Measurements from ENCODE around the gene AHDC1. TPM values are rescaled to one million over a fixed set of nuclear protein-coding genes. Genes with fewer than 3 reads are reported as not detected.

Gene AHDC1
- total and polyA plus RNA-seq, 2 of the 13 experiments (the other 11 are each of a cell fraction or from before 2014, with no cell fraction given), result 1.0 to 2.7 TPM

DNA sequence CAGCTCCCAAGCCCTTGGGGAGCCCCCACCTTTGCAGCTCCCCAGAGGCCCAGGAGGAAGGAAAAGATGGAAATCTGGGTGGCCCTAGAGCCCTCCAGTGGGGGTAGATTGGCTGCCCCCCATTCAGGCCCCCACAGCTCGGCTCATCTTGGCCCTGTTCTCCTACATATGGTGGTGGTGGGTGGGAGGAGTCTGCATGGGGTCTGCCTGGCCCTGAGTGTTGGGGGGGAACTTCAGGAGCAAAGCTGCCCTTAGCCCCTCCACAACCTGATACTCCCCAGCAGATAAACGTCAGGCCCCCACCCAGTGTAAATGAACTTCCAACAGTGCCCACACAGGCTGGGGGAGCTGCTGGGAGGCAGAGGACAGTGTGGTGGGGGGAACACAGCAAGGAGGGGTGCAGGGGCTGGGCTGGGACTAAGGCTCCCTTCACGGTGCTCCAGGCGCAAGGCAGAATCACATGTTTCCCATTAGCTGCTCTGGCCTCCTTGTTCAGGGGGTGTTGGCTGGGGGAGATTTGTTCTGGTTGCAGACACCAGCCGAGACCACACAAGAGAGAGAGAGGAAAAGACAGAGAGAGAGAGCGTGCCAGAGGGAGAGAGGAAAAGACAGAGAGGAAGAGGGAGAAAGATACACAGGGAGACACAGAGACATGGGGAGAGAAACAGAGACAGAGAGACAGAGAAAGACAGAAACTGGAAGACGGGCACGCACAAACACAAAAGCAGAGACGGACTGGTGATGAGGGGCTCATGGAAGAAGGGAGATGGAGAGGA, 42.6 kb downstream of the AHDC1 start:
- no peak overlapping the region for H3K4me3 ChIP-seq (replicated peaks in 1 of 3; ENCODE audit: insufficient read depth in 1 of 3, low read depth in 2 of 3, low read length in 3 of 3)
- peaks cover 11% of the 10 kb centered on the region for H3K79me2 ChIP-seq (ENCODE audit: insufficient read depth, low read length)
- in situ Hi-C loops (cut with HindIII; ENCODE audit: extremely low pct_ligation_motif_present, low pct_unique_long_range_greater_than_20kb), result no loop called here

DNA sequence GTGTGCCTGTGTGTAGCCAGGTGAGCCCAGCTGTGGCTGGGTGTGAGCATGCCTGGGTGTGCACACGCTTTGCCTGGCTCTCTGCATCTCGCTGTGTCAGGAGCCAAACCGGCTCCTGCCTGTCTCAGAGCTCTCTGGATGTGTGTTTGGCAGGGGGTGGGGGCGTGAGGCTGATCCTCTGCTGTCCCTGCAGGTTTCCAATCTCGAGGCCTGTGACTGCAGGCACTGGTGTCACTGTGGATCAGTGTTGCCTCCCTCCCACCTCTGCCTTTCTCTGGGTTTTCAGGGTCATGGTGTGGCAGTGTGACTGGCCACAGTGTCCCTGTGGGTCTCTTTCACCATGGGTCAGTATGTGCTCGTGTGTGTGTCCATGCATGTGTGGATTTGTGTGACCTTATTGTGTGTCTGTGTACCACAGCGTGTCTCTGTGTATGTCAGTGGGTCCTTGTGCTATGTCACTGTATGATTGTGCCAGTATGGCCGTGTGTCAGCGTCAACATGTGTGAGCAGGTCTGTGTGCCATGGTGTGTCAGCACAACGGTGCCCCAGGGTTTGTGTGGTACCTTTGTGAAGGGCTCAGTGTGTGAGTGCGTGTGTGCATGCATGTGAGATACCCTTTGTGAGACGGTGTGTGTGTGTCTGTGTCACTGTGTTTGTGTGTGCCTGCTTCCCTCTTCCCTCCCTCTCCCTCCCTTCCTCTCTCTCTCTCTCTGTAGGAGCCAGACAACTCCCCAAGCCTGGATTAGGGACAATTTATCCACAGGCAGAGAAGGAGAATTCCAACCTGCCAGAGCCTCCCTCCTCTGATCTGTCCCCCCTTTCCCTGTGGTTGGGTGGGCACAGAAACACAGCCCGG, 43.4 kb downstream of the AHDC1 start:
- Histone ChIP-seq H3K79me2 (ENCODE audit: insufficient read depth, low read length) (peaks cover 11% of the 10 kb centered on the region), H3K4me2 (ENCODE audit: low read depth, low read length) (no peak overlapping the region), H3K36me3 (replicated peaks in 1 of 2; ENCODE audit: control insufficient read depth in 1 of 2, insufficient read depth in 2 of 2, low read length in 2 of 2) (peaks cover 1 to 5% of the 10 kb centered on the region in 2 experiments; a peak in 1 of 5 replicates), H3K27ac (ENCODE audit: extremely low read length, insufficient read depth, low read length) (no peak overlapping the region), H4K20me1 (ENCODE audit: insufficient read depth, low read length) (no peaks in the 10 kb centered on the region), H3K4me3 (replicated peaks in 1 of 3; ENCODE audit: insufficient read depth in 1 of 3, low read depth in 2 of 3, low read length in 3 of 3) (no peak overlapping the region), H2AFZ (ENCODE audit: low read length) (no peak overlapping the region), H3K9ac (ENCODE audit: insufficient read depth, low read depth, low read length) (no peak overlapping the region), H3K9me3 (ENCODE audit: low read length) (no peaks in the 10 kb centered on the region), H3K4me1 (ENCODE audit: insufficient read depth, low read length) (peaks cover 75% of the 10 kb centered on the region), H3K27me3 (ENCODE audit: control insufficient read depth in 1 of 2, insufficient read depth in 2 of 2, low read length in 2 of 2) (no peaks in the 10 kb centered on the region)
- no peak for FAIRE-seq
- ChIA-PET POLR2A (interaction anchor here (1.1 kb wide), 1 partner anchor 42 kb away, joined by 3 read pairs; no protein-coding TSS in a partner anchor), CTCF (ENCODE audit: low intra/inter-chr PET ratio, low total read pairs) (interaction anchor here (1.6 kb wide), 1 partner anchor 46 kb away, joined by 3 read pairs; no protein-coding TSS in a partner anchor)
- in situ Hi-C loops (cut with HindIII; ENCODE audit: extremely low pct_ligation_motif_present, low pct_unique_long_range_greater_than_20kb) (no loop called here), intact Hi-C loops (cut with micrococcal nuclease; ENCODE audit: unreplicated experiment) (loop anchor here (5.0 kb wide), 1 partner anchor 102 kb away; no protein-coding TSS in a partner anchor)
- no TSS peak for BruUV-seq (replicated peaks)
- no peak for ATAC-seq
- TF ChIP-seq, protein P1, sequence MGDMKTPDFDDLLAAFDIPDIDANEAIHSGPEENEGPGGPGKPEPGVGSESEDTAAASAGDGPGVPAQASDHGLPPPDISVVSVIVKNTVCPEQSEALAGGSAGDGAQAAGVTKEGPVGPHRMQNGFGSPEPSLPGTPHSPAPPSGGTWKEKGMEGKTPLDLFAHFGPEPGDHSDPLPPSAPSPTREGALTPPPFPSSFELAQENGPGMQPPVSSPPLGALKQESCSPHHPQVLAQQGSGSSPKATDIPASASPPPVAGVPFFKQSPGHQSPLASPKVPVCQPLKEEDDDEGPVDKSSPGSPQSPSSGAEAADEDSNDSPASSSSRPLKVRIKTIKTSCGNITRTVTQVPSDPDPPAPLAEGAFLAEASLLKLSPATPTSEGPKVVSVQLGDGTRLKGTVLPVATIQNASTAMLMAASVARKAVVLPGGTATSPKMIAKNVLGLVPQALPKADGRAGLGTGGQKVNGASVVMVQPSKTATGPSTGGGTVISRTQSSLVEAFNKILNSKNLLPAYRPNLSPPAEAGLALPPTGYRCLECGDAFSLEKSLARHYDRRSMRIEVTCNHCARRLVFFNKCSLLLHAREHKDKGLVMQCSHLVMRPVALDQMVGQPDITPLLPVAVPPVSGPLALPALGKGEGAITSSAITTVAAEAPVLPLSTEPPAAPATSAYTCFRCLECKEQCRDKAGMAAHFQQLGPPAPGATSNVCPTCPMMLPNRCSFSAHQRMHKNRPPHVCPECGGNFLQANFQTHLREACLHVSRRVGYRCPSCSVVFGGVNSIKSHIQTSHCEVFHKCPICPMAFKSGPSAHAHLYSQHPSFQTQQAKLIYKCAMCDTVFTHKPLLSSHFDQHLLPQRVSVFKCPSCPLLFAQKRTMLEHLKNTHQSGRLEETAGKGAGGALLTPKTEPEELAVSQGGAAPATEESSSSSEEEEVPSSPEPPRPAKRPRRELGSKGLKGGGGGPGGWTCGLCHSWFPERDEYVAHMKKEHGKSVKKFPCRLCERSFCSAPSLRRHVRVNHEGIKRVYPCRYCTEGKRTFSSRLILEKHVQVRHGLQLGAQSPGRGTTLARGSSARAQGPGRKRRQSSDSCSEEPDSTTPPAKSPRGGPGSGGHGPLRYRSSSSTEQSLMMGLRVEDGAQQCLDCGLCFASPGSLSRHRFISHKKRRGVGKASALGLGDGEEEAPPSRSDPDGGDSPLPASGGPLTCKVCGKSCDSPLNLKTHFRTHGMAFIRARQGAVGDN (CRISPR knock-in tag; IDR thresholded peaks at IDR 0.05), result 0 out of 2 replicates have a peak, but pooled peaks have one; percentile 9
- TF ChIP-seq SALL2 (CRISPR knock-in tag; IDR thresholded peaks at IDR 0.05) (no peak), ARNT2 (CRISPR knock-in tag; IDR thresholded peaks at IDR 0.05; ENCODE audit: low read depth) (no peak)
- 86% methylated on average over 5 of the region's 13 CpGs for WGBS (ENCODE audit: low lambda C conversion rate)
- no peak for DNase-seq (ENCODE audit: low spot score)

More for the DNA sequence above, 42.6 kb downstream of the AHDC1 start:
- FAIRE-seq (no peak), DNase-seq (ENCODE audit: low spot score) (no peak), ATAC-seq (no peak)
- 0 out of 2 replicates have a peak, but pooled peaks have one; percentile 23 for TF ChIP-seq NBN (conservative IDR thresholded peaks at IDR 0.05)
- no peak for TF ChIP-seq TARDBP (CRISPR knock-in tag; IDR thresholded peaks at IDR 0.05)
- Histone ChIP-seq H3K27ac (ENCODE audit: extremely low read length, insufficient read depth, low read length) (peak overlapping the region; percentile 95), H3K36me3 (replicated peaks in 1 of 2; ENCODE audit: control insufficient read depth in 1 of 2, insufficient read depth in 2 of 2, low read length in 2 of 2) (peaks cover 1 to 5% of the 10 kb centered on the region in 2 experiments; a peak in 1 of 5 replicates), H3K4me1 (ENCODE audit: insufficient read depth, low read length) (peaks cover 75% of the 10 kb centered on the region), H4K20me1 (ENCODE audit: insufficient read depth, low read length) (no peaks in the 10 kb centered on the region), H2AFZ (ENCODE audit: low read length) (no peak overlapping the region), H3K9me3 (ENCODE audit: low read length) (no peaks in the 10 kb centered on the region), H3K27me3 (ENCODE audit: control insufficient read depth in 1 of 2, insufficient read depth in 2 of 2, low read length in 2 of 2) (no peaks in the 10 kb centered on the region), H3K9ac (ENCODE audit: insufficient read depth, low read depth, low read length) (no peak overlapping the region), H3K4me2 (ENCODE audit: low read depth, low read length) (no peak overlapping the region)
- no TSS peak for BruUV-seq (replicated peaks)
- CTCF ChIA-PET (ENCODE audit: low intra/inter-chr PET ratio, low total read pairs), result interaction anchor here (1.6 kb wide), 1 partner anchor 45 kb away, joined by 3 read pairs; no protein-coding TSS in a partner anchor
- 96% methylated on average over 7 of the region's 9 CpGs for WGBS (ENCODE audit: low lambda C conversion rate)
- intact Hi-C loops (cut with micrococcal nuclease; ENCODE audit: unreplicated experiment), result loop anchor here (5.0 kb wide), 1 partner anchor 101 kb away; no protein-coding TSS in a partner anchor
- POLR2A ChIA-PET, result interaction anchor here (1.1 to 3.4 kb wide), 3 partner anchors 12 to 41 kb away, joined by 3 to 48 read pairs (median 10); no protein-coding TSS in a partner anchor

Data from HepG2 (cell line).